Stomach (tissue), 4 donors: Measurements from ENCODE around the gene CALCOCO2.

Source experiments
- POLR2A ChIP-seq, 4 donors: fragments of 450-650 bp; IDR thresholded peaks; one replicate each; pipeline ENCODE4 v1.6.1; 2016; ENCODE audit warnings: antibody characterized with exemption in 4 of 4, control low read depth in 2 of 4, mild to moderate bottlenecking in 1 of 4, moderate library complexity in 1 of 4
- TF ChIP-seq, protein P1 (sequence below), 7 experiments: fragments of 450-650 bp in 4 of 7; fragments of 200-600 bp in 3 of 7; sonication (generic) in 3 of 7; IDR thresholded peaks; one replicate each; pipeline ENCODE4 v1.5.1; 2016 to 2019; ENCODE audit warnings: antibody characterized with exemption in 7 of 7, control low read depth in 2 of 7, mild to moderate bottlenecking in 1 of 7

- TF ChIP-seq POLR2A (IDR thresholded peaks at IDR 0.05) = no peak
- TF ChIP-seq, protein P1, sequence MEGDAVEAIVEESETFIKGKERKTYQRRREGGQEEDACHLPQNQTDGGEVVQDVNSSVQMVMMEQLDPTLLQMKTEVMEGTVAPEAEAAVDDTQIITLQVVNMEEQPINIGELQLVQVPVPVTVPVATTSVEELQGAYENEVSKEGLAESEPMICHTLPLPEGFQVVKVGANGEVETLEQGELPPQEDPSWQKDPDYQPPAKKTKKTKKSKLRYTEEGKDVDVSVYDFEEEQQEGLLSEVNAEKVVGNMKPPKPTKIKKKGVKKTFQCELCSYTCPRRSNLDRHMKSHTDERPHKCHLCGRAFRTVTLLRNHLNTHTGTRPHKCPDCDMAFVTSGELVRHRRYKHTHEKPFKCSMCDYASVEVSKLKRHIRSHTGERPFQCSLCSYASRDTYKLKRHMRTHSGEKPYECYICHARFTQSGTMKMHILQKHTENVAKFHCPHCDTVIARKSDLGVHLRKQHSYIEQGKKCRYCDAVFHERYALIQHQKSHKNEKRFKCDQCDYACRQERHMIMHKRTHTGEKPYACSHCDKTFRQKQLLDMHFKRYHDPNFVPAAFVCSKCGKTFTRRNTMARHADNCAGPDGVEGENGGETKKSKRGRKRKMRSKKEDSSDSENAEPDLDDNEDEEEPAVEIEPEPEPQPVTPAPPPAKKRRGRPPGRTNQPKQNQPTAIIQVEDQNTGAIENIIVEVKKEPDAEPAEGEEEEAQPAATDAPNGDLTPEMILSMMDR (IDR thresholded peaks at IDR 0.05) = no peak
These were observed 63.0 kb downstream of the CALCOCO2 start for GRCh38 chr17:48893646-48894508.
